ACC112 (cell line): Measurements from ENCODE around the gene SRPK2.
A peak's percentile ranks its signal among the peaks of the same experiment; 100 is the strongest.
"Not testable (repeated sequence)": the region's sequence is repeated elsewhere in the genome, so short reads cannot be mapped to it uniquely, and the experiment has no call there.

ENCODE experiments used
- H2AFZ ChIP-seq: fragments of 200-600 bp; sonication (generic); one replicate; pipeline ENCODE4 v1.6.0; 2017; ENCODE audit warnings: antibody characterized with exemption, low read length; ENCODE audit not compliant: unreplicated experiment
- H3K27ac ChIP-seq: fragments of 200-600 bp; sonication (generic); 2 replicates; pipeline ENCODE4 v1.5.1; 2014; ENCODE audit warnings: low read depth, mild to moderate bottlenecking, antibody characterized with exemption, low read length, moderate library complexity
- H3K27me3 ChIP-seq: fragments of 200-600 bp; sonication (generic); 2 replicates; pipeline ENCODE4 v1.6.1; 2014; ENCODE audit warnings: mild to moderate bottlenecking, antibody characterized with exemption, low read length, moderate library complexity, mixed read lengths; ENCODE audit not compliant: insufficient read depth
- H3K36me3 ChIP-seq: fragments of 200-600 bp; sonication (generic); 2 replicates; pipeline ENCODE4 v1.6.1; 2016; ENCODE audit warnings: mild to moderate bottlenecking, antibody characterized with exemption, low read length, moderate library complexity, mixed read lengths; ENCODE audit not compliant: insufficient read depth
- H3K4me1 ChIP-seq: fragments of 200-600 bp; sonication (generic); one replicate; pipeline ENCODE4 v1.6.1; 2016; ENCODE audit warnings: low read length, mixed read lengths; ENCODE audit not compliant: insufficient read depth, unreplicated experiment, control insufficient read depth
- H3K4me3 ChIP-seq: fragments of 200-600 bp; sonication (generic); 2 replicates; pipeline ENCODE4 v1.5.1; 2014; ENCODE audit warnings: mild to moderate bottlenecking, low read depth, low read length
- H3K79me2 ChIP-seq: fragments of 200-600 bp; sonication (generic); one replicate; pipeline ENCODE4 v1.6.0; 2016; ENCODE audit warnings: low read length; ENCODE audit not compliant: control insufficient read depth, unreplicated experiment, insufficient read depth

SRPK2 gene

DNA sequence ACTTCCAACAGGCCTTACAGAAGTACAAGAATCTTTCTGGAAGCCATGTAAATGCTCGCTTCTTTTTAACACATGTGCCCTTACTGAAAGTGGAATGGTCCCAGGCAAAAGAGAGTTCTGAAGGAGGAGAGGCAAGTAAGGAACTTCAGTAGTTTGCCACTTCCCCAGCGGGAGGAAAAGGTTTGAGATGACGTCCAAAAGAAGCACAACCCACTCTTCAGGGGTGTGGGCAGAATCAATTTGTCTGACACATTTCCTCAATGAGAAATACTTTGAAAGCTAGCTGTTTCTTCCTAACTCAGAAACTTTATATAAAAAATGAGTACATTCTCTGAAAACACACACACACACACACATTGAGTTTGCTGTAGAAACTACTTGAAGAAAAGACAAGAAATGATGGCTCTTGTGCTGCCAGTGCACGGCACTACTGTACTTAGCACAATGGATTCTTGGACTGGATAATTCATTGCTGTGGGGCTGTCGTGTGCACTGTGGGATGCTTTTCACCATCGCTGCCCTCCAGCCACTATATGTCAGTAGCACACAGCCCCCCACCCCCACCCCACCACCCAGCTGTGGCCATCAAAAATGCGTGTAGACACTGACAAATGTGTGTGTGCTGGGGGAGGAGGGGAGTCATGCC is 183.0 kb downstream of the SRPK2 start:
- Histone ChIP-seq H3K4me1 (no peaks in the 10 kb centered on the region), H3K27me3 (no peaks in the 10 kb centered on the region), H3K4me3 (no peak overlapping the region), H3K79me2 (peaks cover 36% of the 10 kb centered on the region), H3K27ac (no peak overlapping the region), H3K36me3 (0 out of 2 replicates have a peak, but pooled peaks cover 5% of the 10 kb centered on the region), H2AFZ (no peak overlapping the region)

DNA sequence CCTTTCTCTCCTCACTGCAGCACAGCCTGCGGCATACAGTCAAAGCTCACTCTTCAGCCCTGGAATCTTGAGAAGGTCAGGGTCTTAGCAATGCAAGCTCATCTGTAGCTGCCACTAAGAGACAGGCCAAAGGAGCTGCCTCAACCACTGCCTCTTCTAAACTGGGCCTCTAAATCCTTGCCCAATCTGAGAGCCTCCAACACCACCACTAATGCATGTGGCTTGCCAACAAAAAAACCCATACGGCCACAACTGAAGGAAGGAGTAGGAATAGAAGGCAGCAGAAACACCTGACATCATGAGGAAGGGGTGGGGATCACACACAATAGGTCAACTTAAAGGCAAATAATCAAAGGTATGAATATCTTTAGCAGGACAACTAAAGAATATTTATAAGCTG is 183.8 kb downstream of the SRPK2 start:
- Histone ChIP-seq H2AFZ (no peak overlapping the region), H3K4me3 (no peak overlapping the region), H3K27me3 (no peaks in the 10 kb centered on the region), H3K27ac (no peak overlapping the region), H3K4me1 (no peaks in the 10 kb centered on the region), H3K36me3 (0 out of 2 replicates have a peak, but pooled peaks cover 10% of the 10 kb centered on the region), H3K79me2 (peaks cover 32% of the 10 kb centered on the region)

DNA sequence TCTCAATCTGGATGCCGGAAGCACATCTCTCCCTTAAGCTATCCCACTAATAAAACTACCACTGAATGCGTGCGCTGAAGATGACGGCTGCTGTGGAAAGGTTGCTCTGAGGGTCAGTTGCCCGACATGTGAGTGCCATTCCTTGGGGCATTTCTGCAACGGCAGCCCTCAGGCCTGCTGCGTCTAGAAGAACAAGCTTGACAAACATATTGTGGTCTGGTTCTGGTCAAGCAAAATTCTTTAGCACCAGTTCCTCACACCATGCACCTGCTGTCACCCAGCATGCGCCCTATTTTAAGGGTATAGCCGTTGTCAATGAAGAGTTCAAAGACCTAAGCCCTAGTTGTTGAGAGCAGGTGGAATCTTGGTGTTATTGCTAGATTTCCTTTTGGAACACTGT is 184.2 kb downstream of the SRPK2 start:
- Histone ChIP-seq H2AFZ (no peak overlapping the region), H3K4me1 (no peaks in the 10 kb centered on the region), H3K36me3 (0 out of 2 replicates have a peak, but pooled peaks cover 10% of the 10 kb centered on the region), H3K79me2 (peaks cover 32% of the 10 kb centered on the region), H3K27ac (no peak overlapping the region), H3K27me3 (no peaks in the 10 kb centered on the region), H3K4me3 (no peak overlapping the region)

DNA sequence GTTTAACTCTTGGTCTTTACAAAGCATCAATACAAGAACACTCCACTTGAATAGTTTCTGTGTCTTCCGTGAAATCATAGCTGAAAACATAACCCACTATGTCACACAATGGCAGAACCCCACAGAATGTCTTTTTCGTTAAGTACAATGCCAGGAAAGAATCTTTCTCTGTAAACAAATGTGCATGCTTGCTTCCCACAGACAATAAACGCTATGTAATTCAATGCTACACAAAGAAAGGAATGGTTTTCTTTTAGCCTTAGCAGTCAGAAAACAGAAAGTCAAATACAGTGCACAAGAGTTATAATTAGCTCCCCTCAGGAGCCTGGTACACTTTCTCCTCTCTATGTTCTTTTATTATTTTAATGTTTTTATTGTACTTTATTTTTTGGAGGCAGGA is 186.1 kb downstream of the SRPK2 start:
- peaks cover 20% of the 10 kb centered on the region for H3K79me2 ChIP-seq
- H3K4me1 ChIP-seq: peaks cover 9% of the 10 kb centered on the region
- H3K4me3 ChIP-seq: no peak overlapping the region
- H3K36me3 ChIP-seq: 0 out of 2 replicates have a peak, but pooled peaks cover 10% of the 10 kb centered on the region
- no peaks in the 10 kb centered on the region for H3K27me3 ChIP-seq
- no peak overlapping the region for H2AFZ ChIP-seq
- H3K27ac ChIP-seq: no peak overlapping the region

DNA sequence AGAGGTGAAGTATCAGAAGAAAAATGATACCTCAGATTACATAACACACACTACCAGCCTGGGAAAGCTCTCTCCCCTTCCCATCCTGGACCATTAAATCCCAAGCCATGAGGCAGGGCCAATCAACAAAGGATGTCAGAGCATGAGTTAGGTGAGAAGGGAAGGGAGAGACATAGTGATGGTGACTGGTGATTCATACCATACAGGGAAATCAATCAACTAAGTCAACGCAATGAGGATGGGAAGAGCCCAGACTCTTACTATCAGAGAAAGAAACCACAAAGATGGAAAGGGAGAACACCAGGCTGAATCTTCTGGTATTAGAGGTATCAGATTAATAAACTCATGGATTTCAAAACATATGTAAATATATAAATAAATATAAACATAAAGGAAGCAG is 189.3 kb downstream of the SRPK2 start:
- Histone ChIP-seq H3K4me3 (no peak overlapping the region), H3K36me3 (0 out of 2 replicates have a peak, but pooled peaks cover 13% of the 10 kb centered on the region), H3K27me3 (no peaks in the 10 kb centered on the region), H3K79me2 (peaks cover 12% of the 10 kb centered on the region), H3K4me1 (peaks cover 9% of the 10 kb centered on the region), H2AFZ (no peak overlapping the region), H3K27ac (no peak overlapping the region)

DNA sequence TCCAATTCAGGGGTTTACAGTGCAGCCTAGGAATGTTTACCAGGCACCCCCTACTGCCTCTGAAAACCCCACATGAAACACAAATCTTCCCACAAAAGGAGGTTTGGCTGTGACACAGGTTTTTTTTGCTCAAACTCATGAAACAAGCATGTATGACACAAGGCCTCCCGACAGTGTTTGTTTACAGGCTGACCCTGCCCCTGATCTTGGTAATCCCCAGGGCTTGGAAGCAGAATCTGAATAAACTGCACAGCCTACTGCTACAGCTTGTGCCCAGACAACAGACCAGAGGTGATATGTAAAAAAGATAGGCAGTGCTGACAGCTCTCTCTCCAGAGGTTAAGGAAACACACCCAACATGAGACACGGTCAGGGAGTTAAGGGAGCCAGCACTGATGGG is 190.5 kb downstream of the SRPK2 start:
- 0 out of 2 replicates have a peak, but pooled peaks cover 13% of the 10 kb centered on the region for H3K36me3 ChIP-seq
- H3K79me2 ChIP-seq: peaks cover 12% of the 10 kb centered on the region
- H3K4me1 ChIP-seq: peaks cover 9% of the 10 kb centered on the region
- H2AFZ ChIP-seq: no peak overlapping the region
- H3K4me3 ChIP-seq: no peak overlapping the region
- H3K27me3 ChIP-seq: no peaks in the 10 kb centered on the region
- peak overlapping the region; percentile 40; the same call in 1 of the 2 replicates for H3K27ac ChIP-seq

DNA sequence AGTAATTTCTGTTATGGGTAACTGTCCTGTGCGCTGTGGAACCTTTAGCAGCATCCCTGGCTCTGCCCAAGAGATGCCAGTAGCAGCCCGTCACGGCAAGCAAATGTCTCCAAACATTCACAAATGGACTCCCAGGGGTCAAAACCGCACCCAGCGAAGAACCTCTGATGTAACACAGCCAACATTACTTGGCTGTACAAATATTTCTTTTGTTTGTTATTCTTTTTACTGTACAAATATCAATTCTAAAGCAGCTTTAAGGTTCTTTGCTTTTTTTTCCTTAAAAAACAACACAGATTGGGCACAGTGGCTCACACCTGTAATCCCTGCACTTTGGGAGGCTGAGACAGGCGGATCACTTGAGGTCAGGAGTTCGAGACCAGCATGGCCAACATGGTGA is 192.2 kb downstream of the SRPK2 start:
- Histone ChIP-seq H2AFZ (no peak overlapping the region), H3K27ac (no peak overlapping the region), H3K27me3 (no peaks in the 10 kb centered on the region), H3K4me3 (no peak overlapping the region), H3K36me3 (0 out of 2 replicates have a peak, but pooled peaks cover 13% of the 10 kb centered on the region), H3K4me1 (peaks cover 9% of the 10 kb centered on the region), H3K79me2 (peaks cover 12% of the 10 kb centered on the region)

DNA sequence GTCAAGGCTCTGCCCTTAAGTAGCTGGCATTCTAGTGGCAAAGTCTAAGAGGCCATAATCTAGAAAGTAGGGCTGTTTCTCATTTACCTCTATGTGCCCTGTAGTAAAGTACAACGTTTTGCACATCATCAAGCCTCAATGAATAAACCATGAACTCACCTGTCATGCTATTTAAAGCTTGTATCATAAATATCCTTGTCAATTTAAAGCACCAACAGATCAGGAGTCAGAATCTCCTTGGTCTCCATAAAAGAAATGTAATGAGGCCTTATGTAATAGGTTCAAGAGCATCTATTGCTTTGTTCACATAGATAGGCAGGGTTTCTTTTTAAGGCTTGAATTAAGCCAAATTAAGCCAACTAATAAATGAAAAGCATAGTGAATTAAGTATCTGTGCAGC is 192.8 kb downstream of the SRPK2 start:
- Histone ChIP-seq H3K79me2 (peaks cover 12% of the 10 kb centered on the region), H3K36me3 (0 out of 2 replicates have a peak, but pooled peaks cover 10% of the 10 kb centered on the region), H2AFZ (no peak overlapping the region), H3K27me3 (no peaks in the 10 kb centered on the region), H3K4me1 (peaks cover 9% of the 10 kb centered on the region), H3K4me3 (no peak overlapping the region), H3K27ac (no peak overlapping the region)

DNA sequence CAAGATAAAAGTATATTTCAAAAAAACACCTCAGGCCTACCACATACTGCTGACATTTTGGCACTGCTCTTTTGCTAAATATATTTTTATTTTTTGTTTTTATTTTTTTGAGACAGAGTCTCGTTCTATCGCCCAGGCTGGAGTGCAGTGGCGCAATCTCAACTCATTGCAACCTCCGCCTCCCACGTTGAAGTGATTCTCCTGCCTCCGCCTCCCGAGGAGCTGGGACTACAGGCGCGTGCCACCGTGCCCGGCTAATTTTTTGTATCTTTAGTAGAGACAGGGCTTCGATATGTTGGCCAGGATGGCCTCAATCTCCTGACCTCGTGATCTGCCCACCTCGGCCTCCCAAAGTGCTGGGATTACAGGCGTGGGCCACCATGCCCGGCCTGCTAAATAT is 193.8 kb downstream of the SRPK2 start:
- not testable (repeated sequence) for H3K36me3 ChIP-seq

DNA sequence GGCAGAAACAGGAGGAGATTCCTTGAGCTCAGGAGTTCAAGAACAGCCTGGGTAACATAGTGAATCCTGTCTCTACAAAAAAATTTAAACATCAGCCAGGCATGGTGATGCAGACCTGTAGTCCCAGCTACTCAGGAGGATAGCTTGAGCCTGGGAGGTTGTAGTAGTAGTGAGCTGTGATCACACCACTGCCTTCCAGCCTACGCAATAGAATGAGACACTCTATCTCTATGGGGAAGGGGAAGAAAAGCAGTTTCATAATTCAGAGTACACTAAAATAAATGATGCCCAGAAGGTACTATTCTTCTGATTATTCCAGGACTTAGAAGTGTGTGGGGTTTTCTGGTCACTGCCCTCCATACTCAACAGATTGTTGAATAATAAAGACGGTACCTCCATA is 197.4 kb downstream of the SRPK2 start:
- H3K79me2 ChIP-seq: peaks cover 11% of the 10 kb centered on the region
- H3K4me3 ChIP-seq: no peak overlapping the region
- 0 out of 2 replicates have a peak, but pooled peaks cover 3% of the 10 kb centered on the region for H3K36me3 ChIP-seq
- H2AFZ ChIP-seq: no peak overlapping the region
- H3K27ac ChIP-seq: no peak overlapping the region
- H3K4me1 ChIP-seq: peaks cover 11% of the 10 kb centered on the region
- no peaks in the 10 kb centered on the region for H3K27me3 ChIP-seq

More for the DNA sequence above, 193.8 kb downstream of the SRPK2 start:
- H3K4me1 ChIP-seq, H3K27ac ChIP-seq, H3K4me3 ChIP-seq, H2AFZ ChIP-seq, H3K27me3 ChIP-seq: not testable (repeated sequence)
- H3K79me2 ChIP-seq: peaks cover 12% of the 10 kb centered on the region

DNA sequence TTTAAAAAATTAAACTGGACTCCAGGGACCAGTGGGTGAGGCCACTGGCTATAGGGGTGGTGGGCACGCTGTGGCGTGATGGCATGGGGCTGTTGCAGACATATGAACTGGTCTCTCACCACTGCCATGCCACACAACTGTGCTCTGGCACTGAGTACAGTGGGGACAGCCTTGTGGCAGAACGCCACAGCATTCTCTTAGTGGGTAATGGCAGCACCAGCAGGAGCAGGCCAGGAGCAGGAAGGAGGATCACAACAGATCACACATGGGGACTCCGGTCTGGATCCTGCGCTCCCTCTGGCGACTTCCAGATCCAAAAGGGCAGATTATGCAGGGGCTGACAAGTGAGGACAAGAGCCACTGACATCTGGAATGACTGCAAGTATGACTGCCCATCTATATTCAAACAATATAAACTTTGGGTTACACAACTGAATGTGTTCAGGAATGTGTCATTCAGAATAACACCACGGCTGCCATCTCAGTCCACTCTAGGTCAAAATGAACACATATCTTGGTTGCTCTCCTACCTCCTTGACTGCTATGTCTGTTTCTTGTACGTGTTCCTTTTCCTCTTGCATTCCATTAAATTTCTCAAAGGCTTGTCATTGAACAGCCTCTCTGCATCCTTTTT is 198.7 kb downstream of the SRPK2 start:
- Histone ChIP-seq H3K27ac (no peak overlapping the region), H2AFZ (no peak overlapping the region), H3K36me3 (no peaks in the 10 kb centered on the region), H3K4me1 (peaks cover 19% of the 10 kb centered on the region), H3K79me2 (peaks cover 9% of the 10 kb centered on the region), H3K4me3 (no peak overlapping the region), H3K27me3 (no peaks in the 10 kb centered on the region)
